Natural killer cell (primary cell): ENCODE data around the gene CLDN22. TPM values are rescaled to one million over a fixed set of nuclear protein-coding genes. Genes with fewer than 3 reads are reported as not detected.

Experiments
- ATAC-seq, 3 donors: fragments of 150-1000 bp in 2 of 3; fragments of 200-7000 bp in 1 of 3; cut with Tn5 transposase; 1 replicate in 1 of 3; 2 replicates in 2 of 3; pipeline ENCODE4 v1.10.0; 2021; ENCODE audit warnings: mild to moderate bottlenecking in 2 of 3, moderate library complexity in 2 of 3
- DNase-seq, 2 donors: peaks; one replicate each; pipeline versions ENCODE4 v3.0.0 to v3.0.0-alpha.2; 2013 to 2021; ENCODE audit warnings: mixed read lengths in 1 of 2
- H3K27ac ChIP-seq: one replicate; pipeline ENCODE4 v1.5.1; 2013; ENCODE audit warnings: mild to moderate bottlenecking, low read length
- H3K27me3 ChIP-seq: one replicate; pipeline ENCODE4 v1.6.1; 2013; ENCODE audit warnings: low read length; ENCODE audit not compliant: control insufficient read depth, insufficient read depth
- H3K36me3 ChIP-seq: one replicate; pipeline ENCODE4 v1.6.1; 2013; ENCODE audit warnings: low read length; ENCODE audit not compliant: control insufficient read depth, insufficient read depth
- H3K4me1 ChIP-seq: one replicate; pipeline ENCODE4 v1.6.1; 2013; ENCODE audit warnings: low read length; ENCODE audit not compliant: control insufficient read depth, insufficient read depth
- H3K4me3 ChIP-seq: one replicate; pipeline ENCODE4 v1.5.1; 2013; ENCODE audit warnings: low read length
- H3K9me3 ChIP-seq: one replicate; pipeline ENCODE4 v1.6.1; 2013; ENCODE audit warnings: low read length; ENCODE audit not compliant: control insufficient read depth, insufficient read depth
- H3K27ac Mint-ChIP-seq, 2 donors: one replicate each; pipeline ENCODE4 v1.8.0; 2022; ENCODE audit warnings: mild to moderate bottlenecking in 2 of 2, mixed read lengths in 2 of 2, moderate library complexity in 1 of 2
- H3K27me3 Mint-ChIP-seq, 2 donors: one replicate each; pipeline ENCODE4 v1.8.0; 2022; ENCODE audit warnings: low read depth in 2 of 2, mixed read lengths in 2 of 2
- H3K36me3 Mint-ChIP-seq: one replicate; pipeline ENCODE4 v1.8.0; 2022; ENCODE audit warnings: mixed read lengths
- H3K4me1 Mint-ChIP-seq, 2 donors: one replicate each; pipeline ENCODE4 v1.8.0; 2022; ENCODE audit warnings: mixed read lengths in 2 of 2
- H3K4me3 Mint-ChIP-seq: one replicate; pipeline ENCODE4 v1.8.0; 2022; ENCODE audit warnings: mild to moderate bottlenecking, moderate library complexity, mixed read lengths
- H3K9me3 Mint-ChIP-seq, 2 donors: one replicate each; pipeline ENCODE4 v1.8.0; 2022; ENCODE audit warnings: mixed read lengths in 2 of 2
- CTCF ChIP-seq: fragments of 200-600 bp; IDR thresholded peaks from one replicate; pipeline ENCODE4 v1.8.0; 2022; ENCODE audit warnings: antibody characterized with exemption
- WGBS: methylation state at CpG from one replicate; pipeline ENCODE4 v1.1.7; 2013; ENCODE audit warnings: missing lambda C conversion rate; ENCODE audit not compliant: insufficient coverage; 5-methylcytosine and 5-hydroxymethylcytosine counted together
- intact Hi-C: fragments of 100-400 bp; cut with micrococcal nuclease; formaldehyde crosslinking; loops from one replicate; pipeline ENCODE4 v1.14.2; 2022
- total RNA-seq, 4 donors: library from RNA; stranded (reverse); fragments of 120-200 nt in 1 of 4; gene quantifications; one replicate each; pipeline versions ENCODE4 v1.2.3 to v1.2.4, GENCODE V29; 2013 to 2022

CLDN22 gene
- total RNA-seq, 3 donors from 2014 or later (not counting 1 experiment from before 2014, with no cell fraction given), result 0.25 to 0.60 TPM; not detected in 1

GRCh38 chr4:183364025-183364424 is 43.9 kb upstream of the CLDN22 start:
- H3K4me3 ChIP-seq, result no peak overlapping the region
- H3K4me1 Mint-ChIP-seq, result no peaks in the 10 kb centered on the region
- no peaks in the 10 kb centered on the region for H3K4me1 ChIP-seq
- no peak overlapping the region for H3K27ac ChIP-seq
- TF ChIP-seq CTCF, result no peak
- no peaks in the 10 kb centered on the region for H3K9me3 Mint-ChIP-seq
- H3K36me3 Mint-ChIP-seq, result no peaks in the 10 kb centered on the region
- no peaks in the 10 kb centered on the region for H3K9me3 ChIP-seq
- H3K27me3 ChIP-seq, result no peaks in the 10 kb centered on the region
- peaks cover 0 to 2% of the 10 kb centered on the region in 2 donors for H3K27me3 Mint-ChIP-seq
- ATAC-seq (no peak), DNase-seq (no peak)
- intact Hi-C loops, result no loop called here
- no peaks in the 10 kb centered on the region for H3K36me3 ChIP-seq
- no peak overlapping the region for H3K4me3 Mint-ChIP-seq
- 72% methylated on average over 10 of the region's 10 CpGs for WGBS
- no peak overlapping the region for H3K27ac Mint-ChIP-seq

- intact Hi-C loops, result no loop called here
- Histone ChIP-seq H3K4me1 (no peaks in the 10 kb centered on the region), H3K4me3 (no peak overlapping the region), H3K27me3 (no peaks in the 10 kb centered on the region), H3K27ac (no peak overlapping the region), H3K9me3 (no peaks in the 10 kb centered on the region), H3K36me3 (no peaks in the 10 kb centered on the region)
- ATAC-seq (no peak), DNase-seq (no peak)
- no peaks in the 10 kb centered on the region for H3K27me3 Mint-ChIP-seq
- H3K9me3 Mint-ChIP-seq, result no peaks in the 10 kb centered on the region
- TF ChIP-seq CTCF, result no peak
- no peaks in the 10 kb centered on the region for H3K4me1 Mint-ChIP-seq
- H3K4me3 Mint-ChIP-seq, result no peak overlapping the region
- H3K36me3 Mint-ChIP-seq, result no peaks in the 10 kb centered on the region
- H3K27ac Mint-ChIP-seq, result no peak overlapping the region
- 81% methylated on average over 14 of the region's 15 CpGs for WGBS
Observed at GRCh38 chr4:183362916-183363542, 43.0 kb upstream of the CLDN22 start.

- Mint-ChIP-seq H3K4me3 (no peak overlapping the region), H3K27ac (no peak overlapping the region), H3K9me3 (no peaks in the 10 kb centered on the region), H3K27me3 (peaks cover 3 to 6% of the 10 kb centered on the region in 2 donors), H3K4me1 (no peaks in the 10 kb centered on the region), H3K36me3 (no peaks in the 10 kb centered on the region)
- H3K36me3 ChIP-seq, result no peaks in the 10 kb centered on the region
- H3K4me3 ChIP-seq, result no peak overlapping the region
- no peak for ATAC-seq
- no peak overlapping the region for H3K27ac ChIP-seq
- TF ChIP-seq CTCF, result no peak
- no peaks in the 10 kb centered on the region for H3K9me3 ChIP-seq
- DNase-seq, result no peak
- no peaks in the 10 kb centered on the region for H3K4me1 ChIP-seq
- intact Hi-C loops, result no loop called here
- no peaks in the 10 kb centered on the region for H3K27me3 ChIP-seq
- 89% methylated on average over 4 of the region's 4 CpGs for WGBS
Observed at GRCh38 chr4:183362036-183362435, 42.0 kb upstream of the CLDN22 start.
